Body of pancreas (tissue), 4 donors: ENCODE results near the gene KRT80.

Experiments
- POLR2A ChIP-seq, 3 donors: fragments of 450-650 bp; IDR thresholded peaks; one replicate each; pipeline ENCODE4 v1.6.1; 2016; ENCODE audit warnings: antibody characterized with exemption in 3 of 3, mild to moderate bottlenecking in 2 of 3
- TF ChIP-seq, protein P1 (sequence below), 7 experiments: fragments of 450-650 bp in 4 of 7; fragments of 200-600 bp in 3 of 7; sonication (generic) in 3 of 7; IDR thresholded peaks; one replicate each; pipeline ENCODE4 v1.5.1; 2016 to 2019; ENCODE audit warnings: antibody characterized with exemption in 7 of 7

DNA sequence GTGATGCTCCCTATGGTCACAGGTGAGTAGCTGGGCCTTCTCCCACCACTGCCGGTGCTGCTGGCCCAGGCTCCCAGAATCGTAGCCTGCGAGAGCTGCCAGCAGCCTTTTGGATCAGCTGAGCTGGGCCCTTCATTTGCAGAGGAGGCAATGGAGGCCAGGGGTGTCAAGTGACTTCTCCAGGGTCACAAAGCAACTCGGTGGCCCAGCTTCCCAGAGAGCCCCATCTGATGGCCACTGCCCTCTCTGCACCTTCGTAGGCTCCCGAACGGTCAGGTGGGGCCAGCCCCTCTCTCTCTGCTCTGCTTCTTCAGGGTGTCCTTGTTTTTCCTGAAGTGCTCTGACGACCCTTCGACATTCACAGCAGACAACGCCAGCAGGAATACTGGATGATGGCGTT lies 4.6 kb downstream of the KRT80 start:
- TF ChIP-seq, protein P1, sequence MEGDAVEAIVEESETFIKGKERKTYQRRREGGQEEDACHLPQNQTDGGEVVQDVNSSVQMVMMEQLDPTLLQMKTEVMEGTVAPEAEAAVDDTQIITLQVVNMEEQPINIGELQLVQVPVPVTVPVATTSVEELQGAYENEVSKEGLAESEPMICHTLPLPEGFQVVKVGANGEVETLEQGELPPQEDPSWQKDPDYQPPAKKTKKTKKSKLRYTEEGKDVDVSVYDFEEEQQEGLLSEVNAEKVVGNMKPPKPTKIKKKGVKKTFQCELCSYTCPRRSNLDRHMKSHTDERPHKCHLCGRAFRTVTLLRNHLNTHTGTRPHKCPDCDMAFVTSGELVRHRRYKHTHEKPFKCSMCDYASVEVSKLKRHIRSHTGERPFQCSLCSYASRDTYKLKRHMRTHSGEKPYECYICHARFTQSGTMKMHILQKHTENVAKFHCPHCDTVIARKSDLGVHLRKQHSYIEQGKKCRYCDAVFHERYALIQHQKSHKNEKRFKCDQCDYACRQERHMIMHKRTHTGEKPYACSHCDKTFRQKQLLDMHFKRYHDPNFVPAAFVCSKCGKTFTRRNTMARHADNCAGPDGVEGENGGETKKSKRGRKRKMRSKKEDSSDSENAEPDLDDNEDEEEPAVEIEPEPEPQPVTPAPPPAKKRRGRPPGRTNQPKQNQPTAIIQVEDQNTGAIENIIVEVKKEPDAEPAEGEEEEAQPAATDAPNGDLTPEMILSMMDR (IDR thresholded peaks at IDR 0.05): no peak
- TF ChIP-seq POLR2A (IDR thresholded peaks at IDR 0.05): no peak
